CD4-positive, alpha-beta memory T cell (primary cell): ENCODE results near the gene ARL15. TPM values are rescaled to one million over a fixed set of nuclear protein-coding genes. Genes with fewer than 3 reads are reported as not detected.

ENCODE experiments used
- CTCF ChIA-PET: fragments of 350-600 bp; sonication (Branson Sonifier 250); formaldehyde crosslinking; loops from one replicate; lab custom pipeline; 2021; ENCODE audit warnings: inconsistent platforms; ENCODE audit not compliant: partially characterized antibody; lab: Charles Lee
- POLR2A ChIA-PET: fragments of 350-600 bp; sonication (Branson Sonifier 250); formaldehyde crosslinking; loops from one replicate; lab custom pipeline; 2021; ENCODE audit not compliant: partially characterized antibody; lab: Charles Lee
- DNase-seq, 5 donors: peaks; one replicate each; pipeline versions ENCODE4 v3.0.0 to v3.0.0-alpha.2; 2020 to 2022; ENCODE audit warnings: mixed read lengths in 1 of 5
- H3K27ac ChIP-seq: one replicate; pipeline ENCODE4 v1.7.0; 2013; ENCODE audit warnings: low read depth, low read length
- H3K27me3 ChIP-seq: 2 replicates; pipeline ENCODE4 v1.7.0; 2013; ENCODE audit warnings: mild to moderate bottlenecking, low read length, moderate library complexity; ENCODE audit not compliant: insufficient read depth
- H3K36me3 ChIP-seq: 2 replicates; pipeline ENCODE4 v1.7.0; 2013; ENCODE audit warnings: mild to moderate bottlenecking, low read length, moderate library complexity; ENCODE audit not compliant: insufficient read depth
- H3K4me1 ChIP-seq: 2 replicates; pipeline ENCODE4 v1.7.0; 2013; ENCODE audit warnings: mild to moderate bottlenecking, low read length, moderate library complexity; ENCODE audit not compliant: insufficient read depth
- H3K4me3 ChIP-seq, 2 donors: one replicate each; pipeline ENCODE4 v1.7.0; 2013; ENCODE audit warnings: low read length in 2 of 2, mild to moderate bottlenecking in 1 of 2
- H3K9me3 ChIP-seq, 2 donors: one replicate each; pipeline ENCODE4 v1.7.0; 2013; ENCODE audit warnings: low read length in 2 of 2, control low read depth in 1 of 2; ENCODE audit not compliant: control insufficient read depth in 1 of 2
- H3K27ac Mint-ChIP-seq, 7 donors: one replicate each; pipeline ENCODE4 v1.8.0; 2020 to 2021; ENCODE audit warnings: mixed read lengths in 7 of 7, mild to moderate bottlenecking in 6 of 7, inconsistent platforms in 3 of 7, moderate library complexity in 3 of 7
- H3K27me3 Mint-ChIP-seq, 2 donors: one replicate each; pipeline ENCODE4 v1.8.0; 2020 to 2021; ENCODE audit warnings: mixed read lengths in 2 of 2
- H3K36me3 Mint-ChIP-seq, 2 donors: one replicate each; pipeline ENCODE4 v1.8.0; 2020 to 2021; ENCODE audit warnings: mixed read lengths in 2 of 2, inconsistent platforms in 1 of 2, mild to moderate bottlenecking in 1 of 2
- H3K4me1 Mint-ChIP-seq, 4 donors: one replicate each; pipeline ENCODE4 v1.8.0; 2020 to 2021; ENCODE audit warnings: mixed read lengths in 4 of 4, mild to moderate bottlenecking in 1 of 4
- H3K4me3 Mint-ChIP-seq, 8 donors: one replicate each; pipeline ENCODE4 v1.8.0; 2020 to 2021; ENCODE audit warnings: mixed read lengths in 8 of 8, mild to moderate bottlenecking in 7 of 8, moderate library complexity in 6 of 8, inconsistent platforms in 3 of 8
- H3K9me3 Mint-ChIP-seq, 8 donors: one replicate each; pipeline ENCODE4 v1.8.0; 2020 to 2021; ENCODE audit warnings: mixed read lengths in 8 of 8, mild to moderate bottlenecking in 5 of 8, inconsistent platforms in 3 of 8, moderate library complexity in 1 of 8
- intact Hi-C: fragments of 100-400 bp; cut with micrococcal nuclease; formaldehyde crosslinking; loops from one replicate; pipeline ENCODE4 v1.15.1; 2023
- polyA plus RNA-seq, 2 donors: library from polyadenylated mRNA; unstranded; fragments of 300-500 nt; fragmentation: Illumina TruSeq; gene quantifications; one replicate each; pipeline ENCODE4 v1.2.3, GENCODE V29; 2021
- total RNA-seq, 2 experiments: library from RNA; stranded (reverse); gene quantifications; one replicate each; pipeline ENCODE4 v1.2.3, GENCODE V29; 2021

ARL15 gene
- total and polyA plus RNA-seq, 4 experiments from 2014 or later: 14.0 to 29.8 (median 14.7) TPM

- H3K4me3 ChIP-seq: no peak overlapping the region
- no peak overlapping the region for H3K27ac ChIP-seq
- Mint-ChIP-seq H3K4me1 (peaks cover 0 to 5% (median 1%) of the 10 kb centered on the region in 4 donors), H3K36me3 (peaks cover 6 to 23% of the 10 kb centered on the region in 2 donors), H3K4me3 (no peak overlapping the region), H3K27ac (peak overlapping the region in 1 of 7 donors; percentile 63), H3K27me3 (no peaks in the 10 kb centered on the region), H3K9me3 (no peaks in the 10 kb centered on the region)
- intact Hi-C loops: no loop called here
- no peaks in the 10 kb centered on the region for H3K36me3 ChIP-seq
- no peaks in the 10 kb centered on the region for H3K4me1 ChIP-seq
- ChIA-PET POLR2A (no interaction called here), CTCF (no interaction called here)
- H3K27me3 ChIP-seq: no peaks in the 10 kb centered on the region
- DNase-seq: no peak
- no peaks in the 10 kb centered on the region for H3K9me3 ChIP-seq
These were observed 312.4 kb downstream of the ARL15 start for GRCh38 chr5:53997736-53998627.

DNA sequence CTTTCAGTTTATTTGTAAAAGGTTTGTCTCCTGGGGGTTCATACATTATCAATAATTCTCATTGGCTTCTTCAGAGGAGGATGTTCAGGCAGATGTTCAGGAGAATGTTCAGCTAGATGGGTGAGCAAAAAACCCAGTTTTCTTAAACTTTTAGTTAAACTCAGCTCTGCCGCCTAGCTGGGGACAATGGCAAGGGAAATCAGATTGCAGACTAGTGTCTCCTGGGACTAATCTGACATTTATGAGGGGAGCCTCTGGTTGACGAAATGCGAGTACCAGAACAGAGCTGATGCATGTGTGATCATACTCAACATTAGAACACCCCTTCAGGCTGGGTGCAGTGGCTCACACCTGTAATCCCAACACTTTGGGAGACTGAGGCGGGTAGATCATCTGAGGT is 314.4 kb downstream of the ARL15 start:
- Mint-ChIP-seq H3K4me3 (no peak overlapping the region), H3K4me1 (peaks cover 0 to 5% (median 1%) of the 10 kb centered on the region in 4 donors), H3K27ac (no peak overlapping the region), H3K9me3 (no peaks in the 10 kb centered on the region), H3K27me3 (no peaks in the 10 kb centered on the region), H3K36me3 (peaks cover 4 to 11% of the 10 kb centered on the region in 2 donors)
- H3K36me3 ChIP-seq: no peaks in the 10 kb centered on the region
- ChIA-PET POLR2A (no interaction called here), CTCF (no interaction called here)
- intact Hi-C loops: no loop called here
- H3K27ac ChIP-seq: no peak overlapping the region
- no peaks in the 10 kb centered on the region for H3K4me1 ChIP-seq
- no peak for DNase-seq
- no peak overlapping the region for H3K4me3 ChIP-seq
- no peaks in the 10 kb centered on the region for H3K27me3 ChIP-seq
- no peaks in the 10 kb centered on the region for H3K9me3 ChIP-seq

GRCh38 chr5:53994148-53994547 is 316.2 kb downstream of the ARL15 start:
- H3K36me3 ChIP-seq: no peaks in the 10 kb centered on the region
- H3K4me1 ChIP-seq: no peaks in the 10 kb centered on the region
- ChIA-PET POLR2A (no interaction called here), CTCF (no interaction called here)
- H3K9me3 Mint-ChIP-seq: no peaks in the 10 kb centered on the region
- H3K9me3 ChIP-seq: no peaks in the 10 kb centered on the region
- H3K27me3 ChIP-seq: no peaks in the 10 kb centered on the region
- no peak for DNase-seq
- H3K27me3 Mint-ChIP-seq: no peaks in the 10 kb centered on the region
- H3K4me3 Mint-ChIP-seq: no peak overlapping the region
- peaks cover 0 to 5% (median 1%) of the 10 kb centered on the region in 4 donors for H3K4me1 Mint-ChIP-seq
- intact Hi-C loops: no loop called here
- H3K27ac ChIP-seq: no peak overlapping the region
- no peak overlapping the region for H3K4me3 ChIP-seq
- H3K36me3 Mint-ChIP-seq: peaks cover 4 to 10% of the 10 kb centered on the region in 2 donors
- H3K27ac Mint-ChIP-seq: no peak overlapping the region

GRCh38 chr5:53991942-53992341 is 318.4 kb downstream of the ARL15 start:
- POLR2A ChIA-PET: no interaction called here
- DNase-seq: no peak
- Histone ChIP-seq H3K27me3 (no peaks in the 10 kb centered on the region), H3K27ac (no peak overlapping the region), H3K9me3 (no peaks in the 10 kb centered on the region), H3K4me3 (no peak overlapping the region), H3K36me3 (no peaks in the 10 kb centered on the region), H3K4me1 (no peaks in the 10 kb centered on the region)
- Mint-ChIP-seq H3K9me3 (no peaks in the 10 kb centered on the region), H3K27ac (no peak overlapping the region), H3K4me1 (no peaks in the 10 kb centered on the region), H3K4me3 (no peak overlapping the region), H3K36me3 (peaks cover 6 to 18% of the 10 kb centered on the region in 2 donors), H3K27me3 (no peaks in the 10 kb centered on the region)
- CTCF ChIA-PET: interaction anchor here (0.6 kb wide), 1 partner anchor 22 kb away, joined by 4 read pairs; no protein-coding TSS in a partner anchor
- intact Hi-C loops: no loop called here

- Mint-ChIP-seq H3K36me3 (peaks cover 13 to 54% of the 10 kb centered on the region in 2 donors), H3K4me3 (no peak overlapping the region), H3K9me3 (peaks cover 0 to 16% (median 3%) of the 10 kb centered on the region in 8 donors), H3K27me3 (no peaks in the 10 kb centered on the region), H3K27ac (no peak overlapping the region), H3K4me1 (no peaks in the 10 kb centered on the region)
- ChIA-PET CTCF (no interaction called here), POLR2A (no interaction called here)
- H3K36me3 ChIP-seq: no peaks in the 10 kb centered on the region
- no peak overlapping the region for H3K4me3 ChIP-seq
- no peak for DNase-seq
- no peaks in the 10 kb centered on the region for H3K9me3 ChIP-seq
- H3K4me1 ChIP-seq: no peaks in the 10 kb centered on the region
- H3K27ac ChIP-seq: no peak overlapping the region
- intact Hi-C loops: no loop called here
- no peaks in the 10 kb centered on the region for H3K27me3 ChIP-seq
These were observed 323.3 kb downstream of the ARL15 start for GRCh38 chr5:53987101-53987500.

- CTCF ChIA-PET: no interaction called here
- DNase-seq: no peak
- no peaks in the 10 kb centered on the region for H3K36me3 ChIP-seq
These were observed 324.6 kb downstream of the ARL15 start for GRCh38 chr5:53985796-53986195.

GRCh38 chr5:53984971-53985370 is 325.4 kb downstream of the ARL15 start:
- DNase-seq: no peak
- Mint-ChIP-seq H3K27me3 (no peaks in the 10 kb centered on the region), H3K36me3 (peaks cover 13 to 66% of the 10 kb centered on the region in 2 donors), H3K27ac (peak overlapping the region in 1 of 7 donors; percentile 59), H3K4me3 (no peak overlapping the region), H3K4me1 (peaks cover 0 to 3% (median 0%) of the 10 kb centered on the region in 4 donors), H3K9me3 (peaks cover 0 to 16% (median 3%) of the 10 kb centered on the region in 8 donors)
- H3K27ac ChIP-seq: no peak overlapping the region
- POLR2A ChIA-PET: no interaction called here
- intact Hi-C loops: no loop called here
- H3K4me3 ChIP-seq: no peak overlapping the region
- no peaks in the 10 kb centered on the region for H3K36me3 ChIP-seq
- H3K27me3 ChIP-seq: no peaks in the 10 kb centered on the region
- no peaks in the 10 kb centered on the region for H3K9me3 ChIP-seq
- no peaks in the 10 kb centered on the region for H3K4me1 ChIP-seq
- CTCF ChIA-PET: no interaction called here

More at GRCh38 chr5:53985796-53986195, 324.6 kb downstream of the ARL15 start:
- POLR2A ChIA-PET: no interaction called here
- H3K9me3 ChIP-seq: no peaks in the 10 kb centered on the region
- no peaks in the 10 kb centered on the region for H3K4me1 ChIP-seq
- Mint-ChIP-seq H3K36me3 (peaks cover 13 to 62% of the 10 kb centered on the region in 2 donors), H3K27ac (no peak overlapping the region), H3K27me3 (no peaks in the 10 kb centered on the region), H3K9me3 (peaks cover 0 to 16% (median 3%) of the 10 kb centered on the region in 8 donors), H3K4me1 (no peaks in the 10 kb centered on the region), H3K4me3 (no peak overlapping the region)
- intact Hi-C loops: no loop called here
- H3K4me3 ChIP-seq: no peak overlapping the region
- no peaks in the 10 kb centered on the region for H3K27me3 ChIP-seq
- no peak overlapping the region for H3K27ac ChIP-seq
